ENCODE measurements around the gene GPC5. TPM values are rescaled to one million over a fixed set of nuclear protein-coding genes. Genes with fewer than 3 reads are reported as not detected.

GPC5 gene
- total and polyA plus RNA-seq, 2 of the 13 experiments (the other 11 are each of a cell fraction or from before 2014, with no cell fraction given): 0.02 to 0.07 TPM

GRCh38 chr13:92864584-92865284, 1466.3 kb downstream of the GPC5 start:
- no TSS peak for BruUV-seq (replicated peaks)
- H3K4me3 ChIP-seq (replicated peaks in 1 of 3; ENCODE audit: insufficient read depth in 1 of 3, low read depth in 2 of 3, low read length in 3 of 3): no peak overlapping the region
- no peak for TF ChIP-seq ATF3 (CRISPR knock-in tag; IDR thresholded peaks at IDR 0.05)
- TF ChIP-seq ZSCAN22 (CRISPR knock-in tag; IDR thresholded peaks at IDR 0.05): no peak
- TF ChIP-seq PCBP2 (optimal IDR thresholded peaks at IDR 0.05; ENCODE audit: low read depth, low read length, poor library complexity, severe bottlenecking): no peak
- no peak for TF ChIP-seq ZNF678 (CRISPR knock-in tag; IDR thresholded peaks at IDR 0.05)
- TF ChIP-seq RFX5 (IDR thresholded peaks at IDR 0.05; ENCODE audit: low read depth, low read length): no peak
- TF ChIP-seq REPIN1 (CRISPR knock-in tag; IDR thresholded peaks at IDR 0.05; ENCODE audit: borderline replicate concordance, low read depth): no peak
- TF ChIP-seq PHF21A (CRISPR knock-in tag; IDR thresholded peaks at IDR 0.05): no peak
- no peak for TF ChIP-seq ARID2 (CRISPR knock-in tag; IDR thresholded peaks at IDR 0.05; ENCODE audit: borderline replicate concordance)
- TF ChIP-seq KAT2B (IDR thresholded peaks at IDR 0.05; ENCODE audit: borderline replicate concordance, low read depth, low read length): no peak
- no peak for TF ChIP-seq ATF7 (IDR thresholded peaks at IDR 0.05)
- TF ChIP-seq ATF7 (CRISPR knock-in tag; IDR thresholded peaks at IDR 0.05): no peak
- TF ChIP-seq ZNF660 (CRISPR knock-in tag; IDR thresholded peaks at IDR 0.05; ENCODE audit: borderline replicate concordance, low read depth): no peak
- no peak for TF ChIP-seq ZNF75D (CRISPR knock-in tag; IDR thresholded peaks at IDR 0.05; ENCODE audit: borderline replicate concordance)
- no peak for TF ChIP-seq XRCC5 (optimal IDR thresholded peaks at IDR 0.05; ENCODE audit: low read length)
- TF ChIP-seq FOXA1 (IDR thresholded peaks at IDR 0.05): no peak
- no peak for TF ChIP-seq FOXA1 (CRISPR knock-in tag; IDR thresholded peaks at IDR 0.05)
- no peak for TF ChIP-seq ZNF878 (CRISPR knock-in tag; IDR thresholded peaks at IDR 0.05)
- TF ChIP-seq ZNF607 (CRISPR knock-in tag; IDR thresholded peaks at IDR 0.05; ENCODE audit: borderline replicate concordance): no peak
- no peak for TF ChIP-seq FOXO4 (CRISPR knock-in tag; conservative IDR thresholded peaks at IDR 0.05)
- no peaks in the 10 kb centered on the region for H3K9me3 ChIP-seq (ENCODE audit: low read length)
- H3K9ac ChIP-seq (ENCODE audit: insufficient read depth, low read depth, low read length): no peak overlapping the region
- POLR2A ChIA-PET: no interaction called here
- no peak overlapping the region for H3K4me2 ChIP-seq (ENCODE audit: low read depth, low read length)
- CTCF ChIA-PET (ENCODE audit: low intra/inter-chr PET ratio, low total read pairs): no interaction called here
- H4K20me1 ChIP-seq (ENCODE audit: insufficient read depth, low read length): no peaks in the 10 kb centered on the region
- in situ Hi-C loops (cut with HindIII; ENCODE audit: extremely low pct_ligation_motif_present, low pct_unique_long_range_greater_than_20kb) (no loop called here), intact Hi-C loops (cut with micrococcal nuclease; ENCODE audit: unreplicated experiment) (no loop called here)
- ATAC-seq: no peak
- WGBS (ENCODE audit: low lambda C conversion rate): 46% methylated on average over 6 of the region's 6 CpGs
- H3K4me1 ChIP-seq (ENCODE audit: insufficient read depth, low read length): no peaks in the 10 kb centered on the region
- H3K79me2 ChIP-seq (ENCODE audit: insufficient read depth, low read length): no peaks in the 10 kb centered on the region
- DNase-seq (ENCODE audit: low spot score): no peak
- no peaks in the 10 kb centered on the region for H3K36me3 ChIP-seq (replicated peaks in 1 of 2; ENCODE audit: control insufficient read depth in 1 of 2, insufficient read depth in 2 of 2, low read length in 2 of 2)
- no peaks in the 10 kb centered on the region for H3K27me3 ChIP-seq (ENCODE audit: control insufficient read depth in 1 of 2, insufficient read depth in 2 of 2, low read length in 2 of 2)
- no peak overlapping the region for H3K27ac ChIP-seq (ENCODE audit: extremely low read length, insufficient read depth, low read length)
- no peak for FAIRE-seq
- H2AFZ ChIP-seq (ENCODE audit: low read length): no peak overlapping the region

Data from HepG2 (cell line).